ENCODE measurements around the gene NDUFAF8. TPM values are rescaled to one million over a fixed set of nuclear protein-coding genes. Genes with fewer than 3 reads are reported as not detected.

NDUFAF8 gene
- total and polyA plus RNA-seq, 10 of the 15 experiments (the other 5 are each of a cell fraction or from before 2014, with no cell fraction given), result 22.0 to 307 (median 106) TPM

DNA sequence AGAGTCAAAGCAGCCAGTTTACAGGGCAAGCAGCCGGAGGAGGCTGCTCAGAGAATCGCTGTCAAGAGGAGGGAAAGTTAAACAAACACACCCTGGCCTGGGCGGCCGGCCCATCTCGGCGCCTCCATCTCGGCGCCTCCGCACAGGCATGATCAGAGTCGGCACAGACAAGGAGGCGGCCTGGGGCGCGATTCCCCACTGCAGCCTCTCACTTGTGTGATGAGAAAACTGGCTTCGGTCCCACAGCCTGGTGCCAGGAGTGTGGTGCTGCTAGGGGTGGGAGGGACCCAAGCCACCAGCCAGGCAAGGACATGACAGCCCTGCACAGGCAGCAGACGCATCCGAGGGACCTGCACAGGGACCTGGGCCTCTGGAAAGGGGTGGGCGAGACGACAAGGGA lies 38.3 kb downstream of the NDUFAF8 start:
- WGBS (ENCODE audit: insufficient coverage, insufficient replicate concordance, low lambda C conversion rate, missing lambda C conversion rate), result 97% methylated on average over 18 of the region's 18 CpGs
- DNase-seq (ENCODE audit: low read depth, low spot score) (no peak), FAIRE-seq (no peak), ATAC-seq (no peak)
- Histone ChIP-seq H3K9ac (ENCODE audit: control insufficient read depth, insufficient read depth, low read length) (no peak overlapping the region), H3K4me1 (ENCODE audit: control insufficient read depth, insufficient read depth, low read length) (no peaks in the 10 kb centered on the region), H4K20me1 (ENCODE audit: control insufficient read depth, insufficient read depth) (no peaks in the 10 kb centered on the region), H3K9me3 (replicated peaks; ENCODE audit: control insufficient read depth, insufficient read depth, low read length) (no peaks in the 10 kb centered on the region), H3K79me2 (ENCODE audit: control insufficient read depth, insufficient read depth, low read length) (no peaks in the 10 kb centered on the region), H2AFZ (ENCODE audit: control insufficient read depth, low read depth, low read length) (no peak overlapping the region), H3K4me2 (ENCODE audit: control insufficient read depth, insufficient read depth) (no peak overlapping the region), H3K36me3 (ENCODE audit: control insufficient read depth in 2 of 2, insufficient read depth in 2 of 2, low read length in 1 of 2) (peaks cover 18% of the 10 kb centered on the region in 2 experiments), H3K4me3 (no peak overlapping the region), H3K27me3 (replicated peaks in 1 of 2; ENCODE audit: control insufficient read depth in 2 of 2, insufficient read depth in 2 of 2, low read length in 1 of 2) (no peaks in the 10 kb centered on the region), H3K27ac (ENCODE audit: control insufficient read depth, insufficient read depth) (no peak overlapping the region)
- no TSS peak for BruUV-seq (replicated peaks)
- intact Hi-C loops (cut with micrococcal nuclease; ENCODE audit: unreplicated experiment) (no loop called here), in situ Hi-C loops (cut with MboI) (no loop called here)
- ChIA-PET RAD21 (ENCODE audit: unreplicated experiment) (no interaction called here), CTCF (no interaction called here), SMC1A (ENCODE audit: uncharacterized antibody, unreplicated experiment) (no interaction called here), POLR2A (no interaction called here)
- TF ChIP-seq WRNIP1 (IDR thresholded peaks at IDR 0.05; ENCODE audit: borderline replicate concordance, low read depth, low read length) (no peak), CBX3 (IDR thresholded peaks at IDR 0.05; ENCODE audit: borderline replicate concordance, low read depth) (no peak), BRCA1 (IDR thresholded peaks at IDR 0.05; ENCODE audit: low read depth, low read length) (no peak), MYC (IDR thresholded peaks at IDR 0.05; ENCODE audit: insufficient read depth, insufficient read length, insufficient replicate concordance, low read length, severe bottlenecking) (no peak), EGR1 (IDR thresholded peaks at IDR 0.05; ENCODE audit: borderline replicate concordance in 1 of 2, low read depth in 2 of 2, low read length in 2 of 2) (no peak), POLR2AphosphoS2 (IDR thresholded peaks at IDR 0.05; ENCODE audit: low read depth, low read length) (no peak), TAF1 (IDR thresholded peaks at IDR 0.05; ENCODE audit: borderline replicate concordance, low read depth, low read length) (no peak), CREM (IDR thresholded peaks at IDR 0.05; ENCODE audit: low read depth) (no peak), IRF4 (IDR thresholded peaks at IDR 0.05; ENCODE audit: low read depth, low read length) (no peak), NR2C2 (IDR thresholded peaks at IDR 0.05; ENCODE audit: borderline replicate concordance, control insufficient read depth, insufficient read length, low read depth) (no peak)

All from GM12878 (cell line).